K562 (cell line): Measurements from ENCODE around the gene ABHD3. TPM values are rescaled to one million over a fixed set of nuclear protein-coding genes. Genes with fewer than 3 reads are reported as not detected.

ENCODE experiments used
- CBX3 ChIP-seq, 2 experiments: IDR thresholded peaks; 1 replicate in 1 of 2; 2 replicates in 1 of 2; pipeline ENCODE4 v1.6.1; 2012; ENCODE audit warnings: inconsistent platforms in 2 of 2, low read length in 2 of 2, borderline replicate concordance in 1 of 2, control low read depth in 1 of 2
- CC2D1A ChIP-seq: fragments of 450-650 bp; IDR thresholded peaks from 2 replicates; pipeline ENCODE4 v1.6.1; 2017; ENCODE audit warnings: mild to moderate bottlenecking
- CREM ChIP-seq: IDR thresholded peaks from 2 replicates; pipeline ENCODE4 v1.6.1; 2014; ENCODE audit warnings: antibody characterized with exemption, low read depth
- E2F3 ChIP-seq: fragments of 250-450 bp; sonication (Bioruptor Pico); IDR thresholded peaks from 2 replicates; pipeline ENCODE4 v1.4.0; 2020; ENCODE audit warnings: mild to moderate bottlenecking
- EHMT2 ChIP-seq: fragments of 450-650 bp; IDR thresholded peaks from 2 replicates; pipeline ENCODE4 v1.6.1; 2018; ENCODE audit warnings: antibody characterized with exemption
- ERF ChIP-seq: fragments of 450-650 bp; formaldehyde crosslinking; IDR thresholded peaks from 2 replicates; pipeline ENCODE4 v1.4.0; 2020; ENCODE audit warnings: mild to moderate bottlenecking, mixed read lengths
- HDAC2 ChIP-seq: fragments of 450-650 bp; IDR thresholded peaks from 2 replicates; pipeline ENCODE4 v1.6.1; 2016; ENCODE audit warnings: mild to moderate bottlenecking
- KDM4B ChIP-seq, 2 experiments: fragments of 450-650 bp in 1 of 2; sonication (generic) in 1 of 2; IDR thresholded peaks; 2 replicates each; pipeline ENCODE4 v1.6.1; 2016 to 2017; ENCODE audit warnings: borderline replicate concordance in 2 of 2, antibody characterized with exemption in 1 of 2, low read depth in 1 of 2, mild to moderate bottlenecking in 1 of 2
- LEF1 ChIP-seq: fragments of 450-650 bp; IDR thresholded peaks from 2 replicates; pipeline ENCODE4 v1.6.1; 2016; ENCODE audit warnings: mild to moderate bottlenecking
- MAFK ChIP-seq: IDR thresholded peaks from 2 replicates; pipeline ENCODE4 v1.6.1; 2011; ENCODE audit warnings: low read length, improper control_type of control experiment
- NR1H2 ChIP-seq: sonication (generic); formaldehyde crosslinking; IDR thresholded peaks from 2 replicates; pipeline ENCODE4 v1.4.0; 2020; ENCODE audit warnings: mild to moderate bottlenecking, missing genetic modification reagents
- NRF1 ChIP-seq, 2 experiments: fragments of 450-650 bp; IDR thresholded peaks in 1 of 2; conservative IDR thresholded peaks in 1 of 2; 2 replicates each; pipeline ENCODE4 v1.6.1; 2014; ENCODE audit warnings: mild to moderate bottlenecking in 2 of 2
- PBX2 ChIP-seq, 2 experiments: IDR thresholded peaks in 1 of 2; conservative IDR thresholded peaks in 1 of 2; 2 replicates each; pipeline ENCODE4 v1.6.1; 2016; ENCODE audit warnings: low read depth in 2 of 2, mild to moderate bottlenecking in 1 of 2, missing compliant biosample characterization in 1 of 2, missing genetic modification characterization in 1 of 2, moderate library complexity in 1 of 2
- PHF20 ChIP-seq: fragments of 450-650 bp; IDR thresholded peaks from 2 replicates; pipeline ENCODE4 v1.6.1; 2018; ENCODE audit not compliant: partially characterized antibody
- PHF8 ChIP-seq: fragments of 200-600 bp; sonication (generic); IDR thresholded peaks from 2 replicates; pipeline ENCODE4 v1.6.1; 2012; ENCODE audit warnings: mixed run types, mild to moderate bottlenecking, inconsistent platforms, low read length, moderate library complexity, borderline replicate concordance
- POLR2AphosphoS2 ChIP-seq: IDR thresholded peaks from 2 replicates; pipeline ENCODE4 v1.6.1; 2012; ENCODE audit warnings: low read length, improper control_type of control experiment
- RFX1 ChIP-seq: fragments of 450-650 bp; IDR thresholded peaks from 2 replicates; pipeline ENCODE4 v1.6.1; 2016; ENCODE audit warnings: mild to moderate bottlenecking, moderate library complexity
- RNF2 ChIP-seq: sonication (generic); IDR thresholded peaks from 2 replicates; pipeline ENCODE4 v1.6.1; 2016
- SNIP1 ChIP-seq: fragments of 450-650 bp; IDR thresholded peaks from 2 replicates; pipeline ENCODE4 v1.7.1; 2017; ENCODE audit warnings: low read depth, mild to moderate bottlenecking
- SUPT5H ChIP-seq: fragments of 450-650 bp; IDR thresholded peaks from 2 replicates; pipeline ENCODE4 v1.6.1; 2016
- TCFL5 ChIP-seq: fragments of 250-450 bp; sonication (Bioruptor Pico); conservative IDR thresholded peaks from 2 replicates; pipeline ENCODE4 v1.6.1; 2021; ENCODE audit warnings: mild to moderate bottlenecking, moderate library complexity, matching md5 sums
- YY1 ChIP-seq, 3 experiments: IDR thresholded peaks; 2 replicates each; pipeline ENCODE4 v1.6.1; 2011; ENCODE audit warnings: low read length in 2 of 3, mild to moderate bottlenecking in 2 of 3, moderate library complexity in 2 of 3, borderline replicate concordance in 1 of 3, control low read depth in 1 of 3, low read depth in 1 of 3; ENCODE audit not compliant: insufficient read depth in 3 of 3, insufficient replicate concordance in 2 of 3, control insufficient read depth in 1 of 3, insufficient read length in 1 of 3; ENCODE audit errors: extremely low read depth in 1 of 3
- ZNF175 ChIP-seq: fragments of 200-800 bp; sonication (Bioruptor generic); IDR thresholded peaks from 2 replicates; pipeline ENCODE4 v1.6.1; 2016; ENCODE audit warnings: low read depth, mild to moderate bottlenecking, missing genetic modification characterization, missing compliant biosample characterization
- polyA plus RNA-seq, 8 experiments: library from polyadenylated mRNA; depleted of rRNA in 4 of 8; stranded (reverse) in 5 of 8; unstranded in 3 of 8; fragments of >200 nt; fragmentation: Nextera tagmentation in 2 of 8; fragmentation: Illumina TruSeq in 1 of 8; extraction: Ambion mirVana in 2 of 8; extraction: Trizol in 1 of 8; gene quantifications; 2 replicates each; pipeline versions ENCODE4 v1.2.1 to v1.2.3, GENCODE V29; 2011 to 2014; ENCODE audit warnings: inconsistent platforms in 1 of 8, missing spikeins in 1 of 8
- total RNA-seq, 7 experiments: library from RNA; depleted of rRNA in 6 of 7; stranded (reverse); fragments of >200 nt in 6 of 7; fragmentation: Illumina TruSeq in 2 of 7; extraction: Trizol in 2 of 7; gene quantifications; 2 replicates each; pipeline versions ENCODE4 v1.2.1 to v1.2.3, GENCODE V29; 2011 to 2021; ENCODE audit warnings: low replicate concordance in 1 of 7

ABHD3 gene
- total and polyA plus RNA-seq, 9 of the 15 experiments (the other 6 are each of a cell fraction or from before 2014, with no cell fraction given), result 6.3 to 38.8 (median 19.4) TPM

DNA sequence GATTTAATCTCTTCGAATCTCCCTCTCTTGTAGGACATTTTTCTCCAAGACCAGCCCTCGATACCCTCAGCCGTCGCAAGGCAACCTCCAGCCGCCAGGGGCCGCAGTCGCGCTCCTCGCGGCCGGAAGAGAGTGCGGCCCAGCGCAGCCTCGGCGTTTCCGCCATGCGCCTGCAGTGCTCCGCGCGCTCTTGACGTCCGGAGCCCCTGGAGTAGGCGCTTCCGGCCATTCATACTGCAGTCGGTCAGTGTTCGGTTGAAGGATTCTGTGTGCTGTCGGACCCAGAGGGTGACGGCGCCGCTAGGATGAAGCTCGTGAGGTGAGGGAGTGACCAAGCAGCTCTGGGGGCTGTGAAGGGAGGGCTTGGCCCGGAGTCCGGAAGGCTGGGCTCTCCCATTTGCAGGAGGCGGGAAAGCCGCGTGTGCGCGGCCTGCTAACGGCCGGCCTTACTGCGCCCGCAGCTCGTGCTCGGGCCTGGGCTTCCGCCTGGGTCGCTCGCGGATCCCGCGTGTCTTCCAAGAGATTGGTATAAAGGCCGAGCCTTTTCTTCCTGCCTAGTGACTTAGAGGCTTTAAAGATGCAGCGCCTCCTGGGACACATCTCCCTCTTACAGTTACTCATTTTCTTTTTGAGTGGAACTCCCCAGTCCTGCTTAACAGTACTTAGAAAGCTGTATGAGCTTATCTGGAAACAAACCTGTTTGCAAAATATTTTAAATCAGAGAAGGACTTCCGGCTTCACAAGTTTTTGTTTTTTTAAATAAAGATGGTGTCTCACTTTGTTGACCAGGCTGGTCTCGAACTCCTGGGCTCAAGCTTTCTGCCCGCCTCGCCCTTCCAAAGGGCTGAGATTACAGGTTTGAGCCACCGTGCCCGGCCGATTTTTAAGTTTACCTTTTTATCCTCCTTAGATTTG is 92.2 kb downstream of the ABHD3 start, which contains the start of gene SNRPD1 (continued):
- TF ChIP-seq ERF (CRISPR knock-in tag) (no peak), TCFL5 (no peak), RNF2 (peak; percentile 72; the same call in 1 of the 2 replicates), NR1H2 (CRISPR knock-in tag) (peak; percentile 91; the same call in 1 of the 2 replicates), KDM4B (IDR thresholded peaks at IDR 0.05; ENCODE audit: borderline replicate concordance in 2 of 2, low read depth in 1 of 2) (peak in 1 of 2 experiments; percentile 83; a peak in 2 of 4 replicates), SUPT5H (peak; percentile 98), EHMT2 (peak; percentile 60; the same call in 1 of the 2 replicates), RFX1 (peak; percentile 30), CC2D1A (peak; percentile 86), PBX2 (CRISPR knock-in tag; IDR thresholded peaks at IDR 0.05; ENCODE audit: low read depth) (no peak), PBX2 (tag; conservative IDR thresholded peaks at IDR 0.05; ENCODE audit: low read depth) (no peak), SNIP1 (peak; percentile 86), E2F3 (CRISPR knock-in tag) (peak; percentile 92), PHF8 (peak; percentile 99), HDAC2 (peak; percentile 88; the same call in 1 of the 2 replicates), POLR2AphosphoS2 (no peak), PHF20 (peak; percentile 91), ZNF175 (CRISPR knock-in tag) (no peak; the same call in 1 of the 2 replicates), NRF1 (conservative IDR thresholded peaks at IDR 0.05 in 1 of 2, IDR thresholded peaks at IDR 0.05 in 1 of 2) (peak; percentile 85 to 88), LEF1 (no peak; the same call in 1 of the 2 replicates), CBX3 (IDR thresholded peaks at IDR 0.05; ENCODE audit: borderline replicate concordance in 1 of 2, low read length in 2 of 2) (peak in 1 of 2 experiments; percentile 77; a peak in 2 of 3 replicates), YY1 (IDR thresholded peaks at IDR 0.05; ENCODE audit: borderline replicate concordance in 1 of 3, control insufficient read depth in 1 of 3, extremely low read depth in 1 of 3, insufficient read depth in 3 of 3, insufficient read length in 1 of 3, insufficient replicate concordance in 2 of 3, low read depth in 1 of 3, low read length in 2 of 3) (peak; percentile 51 to 86 (median 79)), MAFK (peak; percentile 5; the same call in 1 of the 2 replicates), CREM (peak; percentile 90)
